H1 (cell line): Measurements from ENCODE around the gene MMP17.

Experiments used
- EZH2 ChIP-seq: fragments of 200-600 bp; sonication (generic); IDR thresholded peaks from 2 replicates; pipeline ENCODE4 v1.7.1; 2012; ENCODE audit warnings: low read depth, mild to moderate bottlenecking, moderate library complexity, low read length, inconsistent platforms; ENCODE audit not compliant: severe bottlenecking
- GABPA ChIP-seq: IDR thresholded peaks from 2 replicates; pipeline ENCODE4 v1.6.1; 2011; ENCODE audit warnings: mild to moderate bottlenecking, low read length, moderate library complexity, borderline replicate concordance; ENCODE audit not compliant: insufficient read depth
- JUN ChIP-seq: IDR thresholded peaks from 2 replicates; pipeline ENCODE4 v1.6.1; 2011; ENCODE audit warnings: low read depth, mild to moderate bottlenecking, improper control_type of control experiment, low read length
- MAX ChIP-seq: IDR thresholded peaks from 2 replicates; pipeline ENCODE4 v1.6.1; 2012; ENCODE audit warnings: inconsistent platforms
- TAF1 ChIP-seq: IDR thresholded peaks from 2 replicates; pipeline ENCODE4 v1.6.1; 2011; ENCODE audit warnings: mild to moderate bottlenecking, low read depth, low read length

- TF ChIP-seq JUN (no peak), EZH2 (no peak), GABPA (no peak), MAX (no peak), TAF1 (no peak)
Observed at GRCh38 chr12:131830335-131830913, 2.2 kb downstream of the MMP17 start.
